Head of caudate nucleus (tissue), 42 donors: ENCODE measurements around the gene RAB11FIP4.
A peak's percentile ranks its signal among the peaks of the same experiment; 100 is the strongest.

Experiments used
- DNase-seq, 42 donors: peaks; one replicate each; pipeline versions ENCODE4 v3.0.0 to v3.0.0-alpha.2; 2020 to 2021; ENCODE audit warnings: mixed read lengths in 7 of 42
- intact Hi-C: fragments of 100-400 bp; cut with DNase I; formaldehyde crosslinking; loops from one replicate; pipeline ENCODE4 v1.15.0; 2022

RAB11FIP4 gene

DNA sequence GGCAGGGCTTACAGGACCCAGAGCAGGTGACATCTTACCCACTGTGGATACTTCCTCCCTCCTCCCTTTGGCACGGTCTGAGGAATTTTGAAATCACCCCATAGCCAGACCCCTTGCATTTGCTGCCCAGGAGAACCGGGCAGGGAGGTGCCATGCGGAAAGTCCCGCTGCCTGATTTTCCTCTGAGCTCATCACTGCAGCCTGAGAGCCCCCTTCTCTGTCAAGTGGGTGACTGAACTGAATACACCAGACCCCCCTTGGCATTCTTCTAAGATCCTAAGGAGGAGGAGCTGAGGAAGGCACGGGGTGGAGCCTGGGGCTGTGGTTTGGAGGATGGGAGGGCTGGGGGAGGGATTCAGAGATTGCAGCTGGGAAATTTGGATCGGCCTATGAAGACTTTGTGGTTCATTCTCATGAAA, 173.4 kb downstream of the RAB11FIP4 start:
- intact Hi-C loops: no loop called here
- no peak for DNase-seq

DNA sequence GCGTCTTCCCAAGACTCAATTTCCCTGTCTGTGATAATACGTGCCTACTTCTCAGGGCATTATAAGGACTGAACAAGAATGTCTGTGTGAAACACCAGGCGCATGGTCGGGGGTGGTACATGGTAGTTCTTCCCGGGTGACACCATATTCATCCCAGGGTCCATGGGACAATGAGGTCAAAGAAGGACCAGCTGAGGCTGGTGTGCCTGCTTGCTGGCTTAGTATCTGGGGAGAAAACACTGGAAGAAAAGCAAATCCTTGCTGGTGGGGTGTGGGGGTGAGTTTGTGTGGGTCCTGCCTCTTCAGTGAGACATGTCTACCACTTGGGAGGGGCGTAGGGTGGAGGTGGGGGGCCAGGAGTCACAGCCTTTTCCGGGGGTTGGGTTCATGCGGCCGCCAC, 174.2 kb downstream of the RAB11FIP4 start:
- intact Hi-C loops: no loop called here
- no peak for DNase-seq

DNA sequence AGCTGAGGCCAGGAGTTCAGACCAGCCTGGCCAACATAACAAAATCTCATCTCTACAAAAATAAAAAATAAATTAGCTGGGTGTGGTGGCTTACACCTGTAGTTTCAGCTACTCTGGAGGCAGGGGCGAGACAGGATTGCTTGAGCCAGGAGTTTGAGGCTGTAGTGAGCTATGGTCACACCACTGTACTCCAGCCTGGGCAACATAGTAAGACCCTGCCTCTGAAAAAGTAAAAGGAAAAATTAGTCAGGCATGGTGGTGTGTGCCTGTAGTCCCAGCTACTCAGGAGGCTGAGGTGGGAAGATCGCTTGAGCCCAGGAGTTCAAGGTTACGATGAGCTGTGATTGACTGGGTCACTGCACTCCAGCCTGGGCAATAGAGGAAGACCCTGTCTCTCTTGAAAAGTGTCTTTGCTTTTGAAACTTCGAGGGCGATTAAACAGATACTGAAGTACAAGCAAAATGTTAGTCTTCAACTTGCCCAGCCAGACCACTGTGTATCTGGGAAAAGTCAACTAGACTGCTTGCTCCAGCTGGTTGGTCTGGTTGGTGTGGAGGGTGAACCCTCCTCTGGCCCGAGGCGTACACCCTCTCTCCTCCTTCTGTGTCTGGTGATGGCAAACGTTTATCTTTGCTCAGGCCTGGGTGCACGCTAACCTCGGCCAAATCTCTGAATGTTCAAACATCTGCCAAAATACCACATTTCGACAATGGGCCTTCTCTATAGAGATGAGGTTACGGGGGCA, 174.9 kb downstream of the RAB11FIP4 start:
- intact Hi-C loops: no loop called here

DNA sequence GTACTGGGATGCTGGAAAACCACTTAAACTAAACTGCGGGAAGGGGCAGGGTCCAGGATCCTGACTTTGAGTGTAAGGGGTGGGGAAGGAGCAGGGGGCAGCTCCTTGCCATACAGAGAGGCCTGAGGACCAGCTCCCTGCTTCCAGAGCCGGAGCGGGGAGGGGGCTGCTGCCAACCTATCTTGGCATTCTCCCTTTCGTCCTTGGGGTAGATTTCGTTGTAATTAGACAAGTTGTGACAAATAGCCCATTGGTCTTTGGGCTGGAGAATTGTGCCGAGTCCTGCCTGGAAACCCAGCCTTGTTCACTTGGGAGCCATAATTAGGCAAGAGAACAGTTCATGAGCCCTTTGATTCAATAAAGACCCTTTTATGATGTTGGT, 175.5 kb downstream of the RAB11FIP4 start:
- intact Hi-C loops: no loop called here

More for the DNA sequence above, 174.9 kb downstream of the RAB11FIP4 start:
- no peak for DNase-seq

DNA sequence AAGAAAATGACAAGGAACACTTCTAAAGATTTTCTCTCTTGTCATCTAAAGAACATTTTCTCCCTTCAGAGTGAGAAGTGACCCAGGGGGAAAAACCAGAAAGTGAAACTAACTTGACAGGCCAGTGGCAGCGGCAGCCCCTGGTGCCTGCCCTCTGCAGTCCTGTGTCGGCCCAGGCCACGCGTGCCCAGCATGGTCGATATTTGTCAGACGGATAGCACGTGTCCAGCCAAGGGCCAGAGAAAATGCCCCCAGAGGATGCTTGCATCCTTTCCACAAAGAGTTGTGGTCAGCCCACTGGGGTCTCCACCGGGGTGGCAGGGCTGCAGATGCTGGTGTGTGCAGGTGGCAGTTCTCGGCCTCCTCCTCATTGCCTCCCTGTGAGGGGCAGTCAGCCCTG, 176.6 kb downstream of the RAB11FIP4 start:
- intact Hi-C loops: no loop called here
- DNase-seq: peak in 4 of 42 donors; percentile 18 to 55 (median 38)

More for the DNA sequence above, 175.5 kb downstream of the RAB11FIP4 start:
- peak in 1 of 42 donors; percentile 42 for DNase-seq

DNA sequence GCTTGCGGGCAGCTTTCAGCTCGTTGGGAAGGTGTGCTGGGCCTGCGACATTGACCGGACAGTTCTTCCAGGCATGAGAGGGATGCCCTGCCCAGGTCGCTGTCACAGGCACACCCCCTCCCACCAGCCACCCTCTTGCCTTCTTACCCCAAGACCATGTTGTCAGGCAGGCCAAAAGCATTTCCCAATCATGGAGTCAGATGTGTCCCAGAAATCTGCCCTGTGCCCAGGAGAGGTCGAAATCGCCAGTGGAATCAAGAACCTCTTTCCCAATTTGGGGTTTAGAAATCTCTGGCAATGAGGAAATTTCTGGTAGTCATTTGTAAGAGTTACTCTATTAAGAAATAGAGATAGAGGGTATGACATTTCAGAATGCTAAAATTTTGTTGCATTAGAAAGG, 177.1 kb downstream of the RAB11FIP4 start:
- no peak for DNase-seq
- intact Hi-C loops: no loop called here

DNA sequence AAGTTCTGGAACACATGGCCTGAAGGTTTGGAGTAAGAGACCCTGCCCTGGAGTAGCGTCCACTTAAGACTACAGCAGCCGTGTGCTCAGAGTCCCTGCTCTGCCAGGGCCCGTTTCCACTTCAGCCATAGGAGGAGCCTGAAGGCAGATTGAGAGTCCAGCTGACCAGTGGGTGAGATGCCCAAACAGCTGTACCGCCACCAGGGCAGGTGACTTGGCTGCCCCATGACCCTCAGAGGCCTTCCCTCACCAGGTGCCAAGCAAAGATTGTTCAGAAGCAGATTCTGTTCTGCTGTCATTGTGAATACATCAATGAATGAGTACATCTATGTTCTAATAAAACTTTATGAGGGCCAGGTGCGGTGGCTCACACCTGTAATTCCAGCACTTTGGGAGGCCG, 178.8 kb downstream of the RAB11FIP4 start:
- DNase-seq: no peak
- intact Hi-C loops: no loop called here

DNA sequence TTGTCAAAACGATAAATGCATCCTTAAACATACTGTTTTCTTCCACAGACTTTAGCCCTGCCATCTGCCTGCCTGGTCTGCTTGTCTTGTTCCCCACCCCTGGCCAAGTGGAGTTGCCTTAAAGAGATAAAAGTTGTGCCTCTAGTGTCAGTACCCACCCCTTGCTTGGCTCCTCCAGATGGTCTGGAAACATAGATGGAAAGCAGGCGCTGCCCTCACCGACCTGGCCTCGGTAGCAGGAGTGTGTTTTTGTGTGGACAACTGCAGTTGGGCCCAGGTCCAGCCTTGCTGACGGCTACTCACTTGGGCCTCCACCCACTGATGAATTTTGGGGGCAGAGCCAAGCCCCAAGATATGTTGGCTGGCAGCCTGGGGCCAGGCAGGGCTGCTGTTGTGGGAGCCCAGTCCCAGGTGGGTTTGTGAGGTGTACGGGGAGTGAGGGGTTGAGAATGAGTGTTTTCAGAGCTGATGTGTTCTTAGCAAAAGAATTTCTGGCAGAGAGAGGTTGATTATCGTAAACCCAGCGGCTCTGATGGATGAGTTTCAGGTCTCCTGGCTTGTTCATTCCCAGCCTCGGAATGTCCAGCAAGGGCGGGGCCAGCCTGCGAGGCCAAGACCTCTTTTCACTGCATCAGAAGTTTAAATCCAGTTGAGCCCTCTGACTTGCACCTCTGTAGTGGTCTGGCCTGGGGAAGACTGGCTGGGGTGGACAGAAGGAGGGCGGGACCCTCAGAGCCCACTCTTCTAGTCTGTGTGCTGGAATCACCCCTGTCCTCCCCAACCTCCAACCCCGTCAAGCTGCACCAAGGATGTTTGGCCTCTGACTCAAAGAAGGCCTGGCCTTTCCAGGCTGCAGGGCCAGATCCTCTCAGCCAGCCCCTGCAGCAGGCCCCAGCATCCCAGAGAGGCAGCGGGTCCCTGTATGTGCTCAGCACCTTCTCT, 179.7 kb downstream of the RAB11FIP4 start:
- no peak for DNase-seq
- intact Hi-C loops: no loop called here

DNA sequence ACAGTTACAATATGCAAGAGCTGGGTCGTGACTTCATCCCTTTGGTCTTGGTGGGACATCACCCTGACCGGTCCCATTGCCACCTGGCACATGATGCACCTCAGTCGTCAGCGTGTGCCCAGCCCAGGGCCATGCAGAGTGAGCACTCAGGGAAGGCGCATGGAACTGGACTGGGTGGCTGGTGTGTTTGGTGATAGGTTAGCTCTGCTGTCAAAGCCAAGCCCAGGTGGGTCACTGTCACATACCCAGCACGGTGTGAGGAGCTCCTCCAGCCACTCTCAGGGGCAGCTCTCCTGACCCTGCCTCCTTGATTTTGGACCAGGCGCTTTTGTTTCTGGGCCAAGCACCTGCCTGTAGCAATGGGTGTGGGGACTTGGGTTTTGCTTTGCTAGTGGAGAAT, 180.9 kb downstream of the RAB11FIP4 start:
- intact Hi-C loops: no loop called here

DNA sequence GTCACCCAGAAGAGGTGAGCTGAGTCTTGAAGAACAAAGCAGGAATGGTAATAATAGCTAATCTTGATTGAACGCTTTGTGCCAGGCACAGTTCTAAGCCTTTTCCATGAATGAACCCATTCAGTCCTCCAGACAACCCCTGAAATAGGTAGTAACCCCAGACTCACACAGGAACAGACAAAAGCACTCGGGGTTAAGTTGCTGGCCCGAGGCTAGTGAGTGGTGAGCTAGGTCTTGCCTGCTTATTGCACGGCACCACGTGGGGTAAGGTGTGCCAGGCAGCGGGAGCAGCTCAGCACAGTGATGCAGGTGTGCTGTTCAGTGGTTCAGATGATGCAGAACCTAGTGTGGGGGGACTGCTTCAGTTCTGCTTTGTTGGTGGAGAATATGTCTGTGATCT, 181.6 kb downstream of the RAB11FIP4 start:
- intact Hi-C loops: no loop called here

More for the DNA sequence above, 180.9 kb downstream of the RAB11FIP4 start:
- DNase-seq: no peak

DNA sequence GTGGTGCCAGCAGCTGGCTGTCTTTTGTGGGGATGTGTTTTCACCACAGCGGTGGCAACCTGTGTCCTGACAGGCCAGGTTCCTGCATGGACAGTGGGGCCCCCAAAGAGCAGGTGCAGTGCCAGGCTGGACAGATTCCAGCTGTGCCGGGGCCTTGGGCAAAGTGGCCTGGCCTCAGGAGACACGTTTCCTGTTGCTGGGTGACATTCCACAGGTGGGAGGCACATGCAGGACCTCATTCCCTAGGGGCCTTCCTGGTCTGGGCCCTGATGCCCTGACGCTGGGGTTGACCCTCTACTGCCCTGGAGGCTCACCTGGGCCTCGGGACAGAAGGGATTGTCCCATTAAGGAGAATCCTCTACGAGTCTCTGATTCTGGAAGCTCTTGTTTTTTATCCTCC, 182.4 kb downstream of the RAB11FIP4 start:
- DNase-seq: no peak
- intact Hi-C loops: no loop called here

More for the DNA sequence above, 181.6 kb downstream of the RAB11FIP4 start:
- no peak for DNase-seq

DNA sequence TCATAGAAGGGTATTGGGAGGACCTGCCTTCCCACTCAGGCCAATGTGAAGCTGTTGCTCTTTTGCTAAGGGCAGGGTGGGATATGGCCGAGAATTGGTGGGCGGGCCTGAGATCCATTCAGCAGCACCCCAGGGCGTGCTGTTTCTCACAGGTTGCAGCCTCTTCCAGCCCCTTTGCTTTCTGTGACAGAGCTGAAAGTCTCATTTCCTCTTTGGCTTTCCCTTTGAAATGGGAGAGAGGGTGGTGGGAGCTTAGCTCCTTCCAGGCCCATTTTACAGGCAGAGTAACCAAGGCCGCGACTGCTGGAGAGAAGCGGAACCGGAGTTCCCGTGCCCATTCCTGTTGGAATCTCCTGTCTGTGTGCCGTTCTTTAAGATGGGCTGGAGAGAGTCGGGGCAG, 183.0 kb downstream of the RAB11FIP4 start:
- no peak for DNase-seq
- intact Hi-C loops: no loop called here

DNA sequence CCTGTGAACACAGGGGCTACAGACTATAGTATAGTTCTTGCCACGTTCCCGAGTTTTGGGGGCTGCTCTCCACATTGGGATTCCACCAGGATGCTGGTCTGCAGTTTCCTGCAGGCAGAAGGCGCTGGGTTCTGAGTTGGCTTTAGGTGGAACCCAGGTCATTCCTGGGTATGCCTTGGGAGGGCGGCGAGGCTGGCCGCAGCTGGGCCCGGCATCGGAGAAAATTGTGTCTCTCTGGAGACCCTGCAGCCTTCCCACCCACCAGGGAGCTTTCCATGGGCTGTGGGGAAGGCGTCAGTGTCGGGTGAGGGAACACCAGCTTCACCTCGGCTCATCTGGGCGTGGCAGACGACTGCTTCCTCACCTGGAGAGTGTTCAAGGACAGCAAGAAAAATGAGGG, 183.6 kb downstream of the RAB11FIP4 start:
- DNase-seq: no peak
- intact Hi-C loops: no loop called here

DNA sequence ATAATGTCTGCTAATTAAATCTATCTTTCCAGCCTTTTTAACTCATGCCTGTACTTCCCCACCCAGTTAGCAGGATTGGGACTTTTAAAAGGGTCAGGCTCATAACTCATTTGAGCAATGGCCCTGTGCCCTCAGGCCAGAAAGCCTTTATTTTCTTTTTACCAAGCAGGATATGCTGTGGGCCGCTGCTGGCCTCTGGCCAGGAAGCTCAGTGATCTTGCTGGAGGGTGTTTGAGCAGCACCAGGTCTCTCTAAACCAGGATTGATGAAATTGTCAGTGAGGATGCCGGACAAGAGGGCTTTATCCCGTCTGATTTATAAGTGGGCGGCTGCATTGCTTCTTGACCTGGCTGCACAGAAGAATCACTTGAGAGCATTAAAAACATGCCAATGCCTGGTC, 187.8 kb downstream of the RAB11FIP4 start:
- intact Hi-C loops: no loop called here
- no peak for DNase-seq

DNA sequence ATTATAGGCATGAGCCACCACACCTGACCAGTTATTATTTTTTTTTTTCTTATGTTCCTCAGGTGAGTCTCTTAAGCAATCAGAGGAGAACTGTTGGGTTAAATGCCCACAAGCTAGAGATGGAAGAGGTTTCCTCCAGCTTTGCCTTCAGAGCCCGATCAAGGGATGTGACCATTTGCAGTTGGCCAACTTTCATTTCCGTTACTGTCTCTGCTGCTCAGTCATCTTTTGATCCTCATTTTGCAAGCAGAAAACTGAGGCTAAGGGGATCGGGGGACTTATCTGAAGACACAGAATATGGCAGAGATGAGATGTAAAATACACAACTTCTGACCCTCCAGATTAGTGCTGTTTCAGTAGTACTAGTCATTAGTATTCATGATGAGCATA, 188.8 kb downstream of the RAB11FIP4 start:
- no peak for DNase-seq
- intact Hi-C loops: no loop called here

DNA sequence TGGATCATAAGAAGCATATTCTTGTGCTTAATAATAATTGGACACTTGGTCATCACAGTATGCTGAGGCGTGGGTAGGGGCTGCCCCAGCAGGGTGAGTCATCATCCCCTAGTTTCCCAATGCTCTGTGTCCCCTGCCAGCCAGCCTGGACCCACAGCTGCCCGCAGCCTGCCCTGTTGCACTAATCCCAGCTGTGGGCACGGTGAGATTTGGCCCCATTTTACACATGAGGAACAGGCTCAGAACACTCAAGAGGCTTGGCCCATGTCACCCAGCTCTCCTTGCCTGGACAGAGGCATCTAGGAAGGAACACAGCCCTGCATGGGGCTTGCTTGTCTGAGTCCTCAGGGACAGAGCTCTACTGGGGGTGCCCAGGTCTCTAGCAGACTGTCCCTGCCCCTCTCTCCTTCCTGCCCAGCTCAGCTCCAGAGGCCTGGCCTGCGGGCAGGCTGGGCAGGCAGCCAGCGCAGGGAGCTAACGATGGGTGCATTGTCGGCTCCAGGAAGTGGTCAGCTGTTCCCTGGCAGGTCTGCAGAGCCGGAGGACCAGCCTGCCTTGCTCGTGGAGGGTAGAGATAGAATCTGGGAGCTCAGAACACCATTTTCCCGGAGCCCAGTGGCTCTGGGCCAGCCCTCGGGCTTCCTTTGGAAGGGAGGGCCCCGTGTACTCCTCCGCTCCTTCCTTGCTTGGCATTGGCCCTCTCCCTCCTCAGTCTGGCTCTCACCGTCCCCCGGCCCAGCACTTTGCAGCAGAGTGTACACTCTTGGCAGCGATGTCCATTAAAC, 189.4 kb downstream of the RAB11FIP4 start:
- intact Hi-C loops: no loop called here
- DNase-seq: peak; percentile 30 to 84 (median 66)

DNA sequence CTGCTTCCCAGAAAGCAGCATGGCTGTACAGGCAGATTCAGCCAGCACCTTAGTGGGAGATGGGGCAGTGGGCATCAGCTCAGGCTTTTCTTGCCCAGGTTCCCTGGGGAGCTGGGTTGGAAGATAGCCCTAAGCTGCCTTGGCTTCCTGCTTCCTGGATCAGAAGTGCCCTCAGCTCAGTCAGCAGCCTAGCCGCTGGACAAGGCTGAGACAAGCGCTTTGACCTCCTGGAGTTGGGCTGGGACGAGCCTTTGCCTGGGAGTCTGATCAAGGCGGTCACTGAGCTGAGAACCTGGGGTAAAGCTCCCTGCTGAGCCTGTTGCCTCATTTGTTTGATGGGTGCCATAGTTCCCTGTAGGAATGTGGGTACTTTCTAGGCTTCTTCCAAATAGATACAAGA, 190.0 kb downstream of the RAB11FIP4 start:
- intact Hi-C loops: no loop called here
- peak in 3 of 42 donors; percentile 21 to 48 (median 31) for DNase-seq

DNA sequence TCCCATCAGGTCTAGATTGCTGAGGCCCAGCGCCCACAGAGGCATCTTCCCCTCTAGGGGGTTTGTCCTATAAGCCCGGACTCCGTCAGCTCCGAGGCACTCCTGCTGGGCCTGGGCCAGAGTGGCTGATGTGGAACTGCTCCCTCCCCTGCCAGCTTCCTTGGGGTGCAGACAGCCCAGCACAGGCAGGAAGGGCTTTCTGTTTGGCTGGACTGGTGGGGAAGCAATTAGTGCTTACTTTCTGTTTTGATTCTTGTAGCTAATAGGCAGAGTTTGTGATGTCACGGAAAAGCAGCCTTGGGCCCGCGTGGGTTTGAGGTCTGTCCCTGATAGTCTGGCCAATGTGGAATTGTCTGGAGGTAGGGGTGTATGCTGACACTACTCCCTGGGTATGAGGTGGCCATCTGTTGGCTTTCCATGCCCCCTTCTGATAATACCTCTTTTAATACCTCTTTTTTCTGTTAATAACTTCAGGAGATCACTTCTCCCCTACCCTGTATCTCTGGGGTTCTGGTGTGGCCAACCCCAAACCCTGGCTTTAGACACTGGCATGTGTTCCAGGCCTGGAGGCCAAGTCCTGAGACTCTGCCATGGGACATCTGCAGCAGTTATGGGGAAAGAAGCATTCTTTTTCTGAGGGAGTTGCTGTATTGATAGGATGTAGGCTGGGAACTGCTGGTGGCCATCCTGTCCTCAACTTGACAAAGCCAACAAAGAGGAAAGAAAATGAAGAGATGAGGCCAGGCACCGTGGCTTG, 190.9 kb downstream of the RAB11FIP4 start:
- DNase-seq: peak in 37 of 42 donors; percentile 11 to 82 (median 52)
- intact Hi-C loops: no loop called here
